ENCODE results near the gene CAT.
A peak's percentile ranks its signal among the peaks of the same experiment; 100 is the strongest.

CAT gene

GRCh38 chr11:34438529-34439507 lies at the start of gene CAT:
Gene CAT (plus strand): TSS chr11:34438934. CDS start chr11:34439014, 80 bp downstream.
- DNase-seq (ENCODE audit: low spot score), result peak; percentile 97
- TF ChIP-seq CTCF (IDR thresholded peaks at IDR 0.05; ENCODE audit: borderline replicate concordance, control extremely low read depth, extremely low read depth, insufficient read depth, missing control alignments), result no peak
- in situ Hi-C loops (cut with MboI; ENCODE audit: low sequenced_read_pairs, unreplicated experiment), result no loop called here

GRCh38 chr11:34394771-34395300 lies 43.9 kb upstream of the CAT start:
- no peak for TF ChIP-seq CTCF (IDR thresholded peaks at IDR 0.05; ENCODE audit: borderline replicate concordance, control extremely low read depth, extremely low read depth, insufficient read depth, missing control alignments)
- in situ Hi-C loops (cut with MboI; ENCODE audit: low sequenced_read_pairs, unreplicated experiment), result no loop called here
- DNase-seq (ENCODE audit: low spot score), result no peak

GRCh38 chr11:34395916-34396550 lies 42.7 kb upstream of the CAT start:
- TF ChIP-seq CTCF (IDR thresholded peaks at IDR 0.05; ENCODE audit: borderline replicate concordance, control extremely low read depth, extremely low read depth, insufficient read depth, missing control alignments), result no peak
- in situ Hi-C loops (cut with MboI; ENCODE audit: low sequenced_read_pairs, unreplicated experiment), result no loop called here
- no peak for DNase-seq (ENCODE audit: low spot score)

GRCh38 chr11:34397120-34397519 lies 41.6 kb upstream of the CAT start:
- in situ Hi-C loops (cut with MboI; ENCODE audit: low sequenced_read_pairs, unreplicated experiment), result no loop called here
- no peak for DNase-seq (ENCODE audit: low spot score)
- TF ChIP-seq CTCF (IDR thresholded peaks at IDR 0.05; ENCODE audit: borderline replicate concordance, control extremely low read depth, extremely low read depth, insufficient read depth, missing control alignments), result no peak

- TF ChIP-seq CTCF (IDR thresholded peaks at IDR 0.05; ENCODE audit: borderline replicate concordance, control extremely low read depth, extremely low read depth, insufficient read depth, missing control alignments), result no peak
- in situ Hi-C loops (cut with MboI; ENCODE audit: low sequenced_read_pairs, unreplicated experiment), result no loop called here
- no peak for DNase-seq (ENCODE audit: low spot score)
Observed at GRCh38 chr11:34397811-34398210, 40.9 kb upstream of the CAT start.

GRCh38 chr11:34403431-34403830 lies 35.3 kb upstream of the CAT start:
- in situ Hi-C loops (cut with MboI; ENCODE audit: low sequenced_read_pairs, unreplicated experiment), result no loop called here
- TF ChIP-seq CTCF (IDR thresholded peaks at IDR 0.05; ENCODE audit: borderline replicate concordance, control extremely low read depth, extremely low read depth, insufficient read depth, missing control alignments), result no peak
- no peak for DNase-seq (ENCODE audit: low spot score)
